GM18909 (cell line): ENCODE measurements around the gene KCNK7.
"Not testable (repeated sequence)": the region's sequence is repeated elsewhere in the genome, so short reads cannot be mapped to it uniquely, and the experiment has no call there.

Experiments
- ATAC-seq: cut with Tn5 transposase; IDR thresholded peaks from one replicate; pipeline ENCODE4 v1.9.1; 2021; ENCODE audit warnings: mild to moderate bottlenecking; ENCODE audit not compliant: unreplicated experiment, poor library complexity

KCNK7 gene

DNA sequence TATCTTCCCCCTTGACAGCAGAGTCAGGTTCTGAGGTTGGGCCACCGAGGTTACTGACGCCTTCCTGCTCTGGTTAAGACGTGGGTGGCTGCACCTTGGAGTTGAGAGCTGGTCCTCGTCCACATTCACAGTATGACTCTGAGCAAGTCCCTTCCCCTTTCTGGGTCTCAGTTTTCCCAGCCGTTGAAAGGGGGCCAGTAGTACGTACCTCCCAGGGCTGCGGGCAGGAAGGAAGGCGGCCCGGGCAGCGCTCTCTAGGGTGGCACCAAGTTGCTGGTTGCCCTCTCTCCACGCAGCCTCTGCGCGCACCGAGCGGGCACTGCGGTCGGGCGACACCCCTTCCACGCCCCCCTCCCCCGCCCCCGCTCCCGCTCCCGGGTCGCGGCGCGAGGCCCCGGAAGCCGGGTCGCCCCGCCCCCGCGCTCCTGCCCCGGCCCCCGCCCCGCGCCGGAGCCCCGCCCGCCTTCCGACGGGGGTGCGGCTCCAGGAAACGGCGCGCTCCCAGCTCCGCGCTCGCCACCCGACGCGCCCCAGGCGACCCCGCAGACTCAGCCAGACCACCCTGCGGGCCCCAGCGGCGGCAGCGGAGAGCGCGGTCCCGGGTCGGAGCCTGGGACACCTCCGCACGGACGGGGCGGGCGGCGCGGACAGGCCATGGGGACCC is 19.9 kb downstream of the KCNK7 start, which contains the start of gene EHBP1L1:
TSS of gene EHBP1L1 (plus strand) at position 486 of the 664 bp plus-strand sequence. CDS start 250 bp downstream, outside the sequence.
- ATAC-seq: peak; percentile 27

DNA sequence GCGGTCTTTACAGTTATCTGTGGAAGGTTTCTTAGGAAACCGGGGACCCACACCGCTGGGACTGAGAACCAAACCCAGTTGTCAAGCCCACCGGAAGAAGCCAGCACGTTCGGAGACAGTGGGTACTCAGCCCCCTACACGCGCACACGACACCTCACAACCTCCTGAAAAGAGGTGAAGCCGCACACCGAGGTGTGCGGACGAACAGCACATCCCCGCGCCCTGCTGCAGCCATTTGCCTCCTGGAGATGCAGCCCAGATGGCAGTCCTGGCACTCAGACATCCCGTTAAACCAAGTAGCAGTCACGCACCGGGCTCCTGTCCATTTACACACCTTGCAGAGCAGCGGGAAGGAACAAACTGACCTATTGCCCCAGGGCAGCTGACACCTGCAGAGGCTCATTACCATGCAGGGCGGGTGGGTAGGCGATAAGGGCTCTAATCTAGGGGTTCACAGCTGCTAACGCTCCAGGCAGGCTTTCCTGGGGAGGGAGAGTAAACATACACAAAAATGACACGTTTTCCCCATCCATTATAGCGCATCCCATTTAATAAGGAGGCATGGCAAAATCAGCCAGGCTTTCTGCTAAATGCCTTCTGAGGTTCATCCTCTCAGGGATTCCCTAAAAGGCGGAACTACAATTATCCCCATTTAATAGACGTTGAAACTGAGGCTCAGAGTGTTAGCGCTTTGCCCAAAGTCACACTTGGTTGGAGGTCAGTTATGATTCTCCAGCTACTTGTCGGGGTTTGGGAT is 20.6 kb downstream of the KCNK7 start:
- ATAC-seq: no peak

DNA sequence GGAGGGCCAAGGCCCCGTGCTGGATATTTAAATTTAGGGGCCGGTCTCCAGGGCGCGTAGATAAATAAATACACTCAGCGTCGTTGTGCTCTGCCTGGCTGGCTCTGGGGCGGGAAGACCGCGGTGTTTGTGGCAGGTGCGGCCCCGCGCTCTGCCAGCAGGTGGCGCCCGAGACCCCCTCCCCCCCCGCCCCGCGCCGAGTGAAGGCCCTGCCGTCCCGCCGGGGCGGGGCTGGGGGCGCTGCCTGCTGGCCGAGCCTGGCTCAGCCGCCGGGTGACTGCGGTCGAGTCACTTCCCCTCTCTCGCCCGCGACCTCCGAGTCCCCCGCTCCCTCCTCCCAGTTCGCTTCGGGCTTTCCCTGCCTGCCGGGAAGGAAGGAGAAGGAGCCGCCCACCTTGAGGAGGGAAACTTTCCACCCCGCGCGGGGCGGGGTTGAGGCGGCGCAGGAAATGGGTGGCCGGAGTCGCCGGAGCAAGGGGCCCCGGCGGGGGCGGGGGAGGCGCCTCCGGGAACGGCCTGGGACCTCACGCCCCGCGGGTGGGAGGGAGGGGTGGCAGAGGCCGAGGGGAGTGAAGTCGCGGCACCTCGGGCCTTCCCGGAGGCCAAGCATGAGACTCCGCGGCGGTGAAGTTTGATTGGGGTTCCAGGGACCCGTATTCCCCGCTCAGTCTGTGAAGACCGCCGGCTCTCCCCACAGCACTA is 21.3 kb downstream of the KCNK7 start:
- peak; percentile 31 for ATAC-seq

DNA sequence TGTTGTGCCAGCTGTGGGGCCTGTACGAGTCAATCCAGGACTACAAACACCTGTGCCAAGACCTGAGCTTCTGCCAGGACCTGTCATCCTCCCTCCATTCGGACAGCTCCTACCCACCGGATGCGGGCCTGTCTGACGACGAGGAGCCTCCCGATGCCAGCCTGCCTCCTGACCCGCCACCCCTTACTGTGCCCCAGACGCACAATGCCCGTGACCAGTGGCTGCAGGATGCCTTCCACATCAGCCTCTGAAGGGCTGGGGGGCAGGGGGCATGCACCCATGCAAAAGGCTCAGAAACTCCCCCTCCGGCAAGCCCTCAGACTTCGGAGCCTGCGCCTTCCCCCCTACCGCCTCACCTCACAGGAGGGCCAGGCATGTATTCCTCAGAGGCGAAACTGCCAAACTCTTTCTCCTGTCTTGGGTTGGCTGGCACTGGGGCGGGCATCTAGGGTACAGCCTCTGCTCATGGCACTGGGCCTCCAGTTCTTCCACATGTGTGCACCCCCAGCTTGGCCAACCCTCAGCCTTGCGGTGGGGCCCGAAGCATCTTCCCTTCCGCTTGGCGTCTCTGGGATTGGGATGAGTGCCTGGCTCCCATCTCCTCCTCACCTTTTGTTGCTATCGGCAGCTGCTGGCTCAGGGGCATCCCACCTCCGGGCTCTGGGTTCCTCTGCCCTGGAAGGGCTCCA is 22.1 kb downstream of the KCNK7 start:
- ATAC-seq: no peak

DNA sequence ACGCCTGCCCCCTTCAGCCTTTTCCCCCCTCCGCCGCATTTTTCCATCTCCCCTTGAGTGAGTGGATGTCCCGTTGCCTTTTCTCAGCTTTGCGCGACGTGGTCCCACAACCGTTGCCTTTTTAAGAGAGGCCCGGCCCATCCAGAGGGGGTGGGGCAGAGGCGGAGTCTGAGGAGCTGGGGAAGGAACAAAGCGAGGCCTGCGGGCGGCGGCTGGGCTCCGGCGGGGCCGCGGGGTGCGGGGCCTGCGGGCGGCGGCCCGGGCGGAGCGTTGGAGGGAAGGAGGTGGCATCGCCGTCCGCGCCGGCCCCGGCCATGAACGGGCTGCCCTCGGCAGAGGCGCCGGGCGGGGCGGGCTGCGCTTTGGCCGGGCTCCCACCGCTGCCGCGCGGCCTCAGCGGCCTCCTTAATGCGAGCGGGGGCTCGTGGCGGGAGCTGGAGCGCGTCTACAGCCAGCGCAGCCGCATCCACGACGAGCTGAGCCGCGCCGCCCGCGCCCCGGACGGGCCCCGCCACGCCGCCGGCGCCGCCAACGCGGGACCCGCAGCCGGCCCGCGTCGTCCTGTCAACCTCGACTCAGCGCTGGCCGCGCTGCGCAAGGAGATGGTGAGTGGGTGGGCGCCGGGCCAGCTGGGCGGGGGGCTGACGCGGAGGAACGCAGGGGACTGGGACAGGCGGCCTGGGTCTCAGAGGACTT is 23.1 kb downstream of the KCNK7 start, which contains the start of gene FAM89B:
TSS of gene FAM89B (plus strand) at position 183 of the 696 bp plus-strand sequence. CDS start at position 315, 132 bp downstream.
- ATAC-seq: no peak

DNA sequence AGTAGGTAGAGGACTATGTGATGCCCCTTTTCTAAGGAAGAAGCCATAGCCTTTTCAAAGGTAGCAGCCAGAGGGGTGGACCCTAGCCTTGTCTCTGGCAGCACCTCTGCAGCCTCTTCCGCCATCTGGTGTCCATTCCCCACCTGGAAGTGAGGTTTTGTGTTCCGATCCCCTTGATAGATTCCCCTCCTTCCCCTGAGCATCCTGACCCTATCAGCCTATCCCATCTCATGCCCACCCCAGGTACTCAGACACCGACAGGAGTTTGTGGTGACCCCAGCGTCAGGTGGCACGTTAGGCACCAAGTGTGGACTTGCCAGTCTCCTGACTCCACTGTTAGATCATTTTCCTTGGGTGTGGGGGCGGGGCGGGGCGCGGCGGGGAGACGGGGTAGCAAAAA is 23.7 kb downstream of the KCNK7 start:
- ATAC-seq: no peak

DNA sequence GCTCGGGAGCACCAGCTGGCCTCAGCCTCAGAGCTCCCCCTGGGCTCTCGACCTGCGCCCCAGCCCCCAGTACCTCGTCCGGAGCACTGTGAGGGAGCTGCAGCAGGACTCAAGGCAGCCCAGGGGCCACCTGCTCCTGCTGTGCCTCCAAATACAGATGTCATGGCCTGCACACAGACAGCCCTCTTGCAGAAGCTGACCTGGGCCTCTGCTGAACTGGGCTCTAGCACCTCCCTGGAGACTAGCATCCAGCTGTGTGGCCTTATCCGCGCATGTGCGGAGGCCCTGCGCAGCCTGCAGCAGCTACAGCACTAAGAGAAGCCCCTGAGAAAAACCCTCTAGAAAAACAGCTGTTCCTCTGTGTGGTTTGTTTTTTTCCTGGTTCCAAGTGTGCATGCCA is 24.2 kb downstream of the KCNK7 start:
- ATAC-seq: no peak

DNA sequence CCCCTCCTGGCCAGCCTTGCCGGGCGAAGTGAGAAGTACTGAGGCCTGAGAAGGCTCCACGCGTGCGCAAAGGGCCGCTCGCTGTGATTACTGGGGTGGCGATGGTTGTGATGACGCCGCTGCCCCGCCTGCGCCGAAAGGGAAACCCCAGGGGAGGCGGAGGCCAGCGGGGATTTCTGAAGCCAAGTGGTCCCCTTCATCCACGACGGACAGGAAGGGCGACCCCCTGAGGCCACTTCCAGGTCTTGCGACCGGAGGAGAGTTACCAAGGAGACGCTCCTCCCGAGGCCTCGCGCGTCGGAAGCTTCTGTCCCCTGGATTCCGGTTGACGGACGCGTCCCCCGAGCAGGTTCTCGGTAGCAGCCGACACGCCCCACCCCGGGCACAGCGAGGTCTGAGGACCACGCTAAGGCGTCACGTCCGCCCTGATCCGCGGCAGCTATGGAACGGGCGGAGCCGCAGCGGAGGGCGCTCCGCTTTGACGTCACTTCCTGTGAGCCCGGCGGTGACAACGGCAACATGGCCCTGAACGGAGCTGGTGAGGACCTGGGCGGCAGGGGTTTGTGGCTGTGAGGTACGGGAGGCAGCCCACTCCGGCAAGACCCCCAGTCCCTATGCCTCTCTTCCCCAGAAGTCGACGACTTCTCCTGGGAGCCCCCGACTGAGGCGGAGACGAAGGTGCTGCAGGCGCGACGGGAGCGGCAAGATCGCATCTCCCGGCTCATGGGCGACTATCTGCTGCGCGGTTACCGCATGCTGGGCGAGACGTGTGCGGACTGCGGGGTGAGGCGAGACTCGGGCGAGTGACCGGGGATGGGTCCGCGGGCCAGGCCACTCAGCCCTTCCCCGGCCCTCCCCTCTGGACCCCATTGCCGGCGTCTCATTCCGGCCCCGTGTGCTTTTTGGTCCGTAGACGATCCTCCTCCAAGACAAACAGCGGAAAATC is 25.4 kb downstream of the KCNK7 start, which contains the start of gene ZNRD2:
TSS of gene ZNRD2 (plus strand) at position 505 of the 946 bp plus-strand sequence. CDS start at position 520, 15 bp downstream.
- peak; percentile 67 for ATAC-seq

DNA sequence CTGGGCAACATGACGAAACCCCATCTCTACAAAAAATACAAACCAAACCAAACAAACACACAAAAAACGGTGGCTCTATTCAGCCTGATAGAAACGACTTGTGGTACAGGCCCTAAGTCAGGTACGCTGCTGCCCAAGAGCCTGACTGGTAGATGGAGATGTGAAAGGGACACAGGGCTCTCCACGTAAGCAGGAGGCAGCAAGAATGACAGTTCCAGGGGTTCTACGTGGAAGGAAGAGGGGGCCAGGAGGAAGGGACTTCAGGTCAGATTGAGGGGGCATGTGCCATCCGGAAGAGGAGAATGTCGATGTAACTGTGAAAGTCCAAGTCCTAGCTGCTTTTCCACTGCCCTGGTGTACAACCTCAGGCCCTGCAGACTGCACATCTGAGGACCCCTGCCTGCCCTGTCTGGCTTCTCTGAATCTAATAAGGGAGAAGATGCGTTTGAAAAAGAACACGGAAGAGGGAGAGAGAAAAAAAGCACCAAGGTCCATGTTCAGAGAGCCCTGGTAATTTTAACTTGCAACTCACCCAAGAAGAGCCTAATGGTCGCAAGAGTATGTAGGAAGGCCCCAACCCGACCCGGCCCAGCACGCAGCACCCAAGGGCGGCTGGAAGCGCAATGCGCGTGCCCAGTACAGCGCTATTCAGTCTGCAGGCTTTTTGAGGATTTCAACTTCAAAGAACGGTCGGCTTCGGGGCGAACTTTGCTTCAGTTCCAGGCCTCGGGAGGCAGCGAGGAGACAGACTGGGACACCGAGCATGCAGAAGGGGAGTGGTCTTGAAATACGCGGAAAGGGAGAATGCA is 26.2 kb downstream of the KCNK7 start:
- peak; percentile 2 for ATAC-seq

DNA sequence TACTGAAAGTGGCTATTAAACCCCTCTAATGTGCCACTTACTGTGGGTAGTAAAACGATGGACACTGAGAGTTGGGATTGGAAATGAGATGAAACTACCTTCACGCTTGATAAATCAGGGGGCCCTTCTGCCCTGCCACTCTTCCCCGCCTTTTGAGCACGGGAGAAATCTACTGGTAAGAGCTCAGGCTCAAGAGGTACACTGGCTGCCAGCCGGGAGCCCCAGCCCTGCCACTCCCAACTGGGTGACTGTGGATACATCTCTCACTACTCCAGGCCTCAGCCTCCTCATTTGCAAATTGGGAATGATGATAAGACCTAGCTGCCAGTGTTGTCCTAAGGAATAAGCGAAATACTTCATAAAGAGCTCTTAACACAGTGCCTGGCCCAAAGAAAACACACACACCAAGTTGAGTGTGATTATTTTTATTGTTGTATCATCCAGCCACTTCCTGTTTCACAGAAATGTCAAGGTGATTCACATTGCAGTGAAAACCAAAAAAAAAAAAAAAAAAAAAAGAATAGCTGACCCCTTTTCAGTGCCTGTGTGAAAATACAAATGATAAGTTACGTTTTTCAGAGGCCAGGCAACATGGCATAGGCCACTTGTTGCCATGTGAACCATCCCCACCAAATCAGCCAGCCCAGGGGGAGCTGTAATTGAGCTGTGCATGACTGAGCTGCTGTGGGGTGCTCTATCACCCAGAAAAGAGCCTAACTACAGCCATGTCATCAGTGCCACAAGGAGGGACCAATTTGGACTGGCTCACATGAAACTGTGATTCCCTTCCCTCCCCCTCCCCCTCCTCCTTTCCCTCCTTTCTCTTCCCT is 29.8 kb downstream of the KCNK7 start:
- no peak for ATAC-seq

DNA sequence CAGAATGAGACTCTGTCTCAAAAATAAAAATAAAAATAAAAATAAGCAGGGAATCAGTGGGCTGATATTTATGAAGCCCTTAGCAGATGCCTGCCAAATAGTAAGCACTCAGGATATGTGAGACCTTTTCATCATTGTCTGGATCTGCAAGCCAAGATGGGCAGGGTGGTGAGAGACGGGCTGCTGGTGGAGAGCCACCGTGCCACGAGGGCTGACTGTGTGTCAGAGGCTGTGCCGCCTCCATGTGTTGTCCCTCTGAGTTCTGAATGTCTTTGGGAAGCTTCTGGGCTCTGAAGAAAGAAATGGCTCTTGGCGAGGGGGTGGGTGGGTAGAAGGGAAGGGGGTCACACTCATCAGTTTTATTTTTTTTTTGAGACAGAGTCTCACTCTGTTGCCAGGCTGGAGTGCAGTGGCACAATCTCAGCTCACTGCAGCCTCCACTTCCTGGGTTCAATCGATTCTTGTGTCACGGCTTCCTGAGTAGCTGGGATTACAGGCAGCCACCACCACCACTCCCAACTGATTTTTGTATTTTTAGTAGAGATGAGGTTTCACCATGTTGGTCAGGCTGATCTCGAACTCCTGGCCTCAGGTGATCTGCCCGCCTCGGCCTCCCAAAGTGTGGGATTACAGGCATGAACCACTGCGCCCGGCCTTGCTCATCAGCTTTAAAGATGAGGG is 30.6 kb downstream of the KCNK7 start:
- ATAC-seq: not testable (repeated sequence)

DNA sequence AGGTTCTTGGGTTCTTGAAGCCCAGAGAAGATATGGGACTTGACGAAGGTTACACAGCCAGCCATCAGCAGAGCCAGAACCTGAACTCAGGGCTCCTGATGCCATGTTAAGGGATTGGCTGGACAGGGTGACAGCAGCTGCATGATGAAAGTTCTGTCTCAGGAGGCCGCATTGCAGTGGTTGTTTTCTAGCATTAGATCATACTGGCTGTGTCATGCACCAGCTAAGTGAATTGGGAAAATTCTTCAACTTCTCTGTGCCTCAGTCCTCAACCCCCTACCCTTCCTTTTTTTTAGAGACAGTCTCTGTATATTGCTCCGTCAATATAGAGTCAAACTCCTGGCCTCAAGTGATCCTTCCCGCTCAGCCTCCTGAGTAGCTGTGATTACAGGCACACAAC is 32.0 kb downstream of the KCNK7 start:
- ATAC-seq: no peak

DNA sequence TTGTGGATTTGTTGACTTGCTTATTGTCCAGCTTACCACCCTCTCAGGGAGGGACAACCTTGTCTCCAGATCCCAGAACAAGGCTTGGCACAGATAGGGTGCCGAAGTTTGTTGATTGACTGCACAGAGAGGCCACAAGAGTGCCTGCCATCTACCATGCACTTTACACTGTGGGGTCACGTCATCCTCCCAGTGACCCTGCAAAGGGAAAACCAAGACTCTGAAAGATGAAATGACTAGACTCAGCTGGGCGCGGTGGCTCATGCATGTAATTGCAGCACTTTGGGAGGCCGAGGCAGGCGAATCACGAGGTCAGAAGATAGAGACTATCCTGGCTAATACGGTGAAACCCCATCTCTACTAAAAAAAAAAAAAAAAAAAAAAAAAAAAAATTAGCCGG is 32.8 kb downstream of the KCNK7 start:
- no peak for ATAC-seq

DNA sequence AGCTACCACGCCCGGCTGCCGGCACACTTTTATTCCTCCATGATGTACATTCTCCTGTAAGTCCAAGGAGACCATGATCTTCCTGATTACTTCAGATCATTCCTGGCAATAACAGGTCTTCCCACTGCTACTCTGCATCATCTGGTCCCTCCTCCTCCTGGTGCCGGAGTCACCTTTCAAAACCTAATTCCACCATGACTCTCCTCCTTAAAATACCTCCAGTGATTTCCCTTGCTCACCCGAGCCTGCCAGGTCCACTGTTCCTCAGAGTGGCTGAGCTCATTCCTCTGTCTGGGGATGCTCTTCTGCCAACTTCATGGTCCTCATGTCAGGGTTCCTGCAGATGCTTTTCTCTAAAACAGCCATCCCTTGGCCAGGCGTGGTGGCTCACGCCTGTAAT is 33.6 kb downstream of the KCNK7 start:
- ATAC-seq: no peak

DNA sequence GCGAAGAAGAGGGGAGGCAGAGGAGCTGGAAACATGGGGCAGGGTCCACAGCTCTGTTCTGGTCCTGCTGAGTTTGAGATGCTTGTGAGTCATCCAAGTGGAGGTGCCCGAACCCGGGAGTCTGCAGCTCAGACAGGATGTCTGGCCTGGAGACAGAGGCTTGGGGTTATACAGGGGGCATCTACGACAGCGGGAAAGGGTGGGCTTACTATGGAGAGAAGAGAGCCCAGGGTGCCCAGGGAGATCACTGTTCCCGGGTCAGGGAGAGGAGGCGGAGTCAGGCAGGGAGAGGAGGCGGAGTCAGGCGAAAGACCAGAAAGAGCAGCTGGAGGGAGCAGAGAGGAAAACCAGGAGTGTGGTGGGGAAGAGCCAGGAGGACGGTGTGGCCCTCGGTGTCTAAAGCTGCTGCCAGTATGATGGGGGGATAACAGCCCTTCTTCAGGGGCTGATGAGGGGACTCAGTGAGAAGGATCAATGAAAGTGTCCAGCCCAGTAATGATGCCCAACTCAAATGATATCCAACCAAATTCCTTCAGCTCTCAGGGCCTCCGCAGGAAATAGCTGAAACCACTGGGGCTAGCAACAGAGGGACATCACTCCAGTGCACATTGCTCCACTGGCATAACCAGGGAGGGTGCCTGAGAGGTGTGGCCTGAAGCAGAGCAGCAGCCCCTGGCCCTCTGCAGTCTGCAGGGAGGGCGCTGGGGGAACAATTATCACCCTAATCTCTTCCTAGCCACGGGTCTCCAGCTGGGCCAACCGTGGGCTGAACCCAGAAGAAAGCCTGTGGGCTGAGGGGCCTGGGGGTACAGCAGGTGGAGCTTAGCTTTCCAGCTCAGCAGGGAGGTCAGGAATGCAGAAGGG is 34.8 kb downstream of the KCNK7 start:
- ATAC-seq: no peak
